ENCODE data around the gene AKAP9.
"Not testable (repeated sequence)": the region's sequence is repeated elsewhere in the genome, so short reads cannot be mapped to it uniquely, and the experiment has no call there.

The AKAP9 gene

GRCh38 chr7:92072708-92073107 lies 132.0 kb downstream of the AKAP9 start:
- no peak overlapping the region for H2BK12ac ChIP-seq (ENCODE audit: low read length)
- WGBS (ENCODE audit: extremely low coverage, insufficient coverage, insufficient read length), result 100% methylated on average over 1 of the region's 3 CpGs
- no peak for DNase-seq
- H4K8ac ChIP-seq (ENCODE audit: low read depth, low read length), result no peak overlapping the region
- no peaks in the 10 kb centered on the region for H3K4me1 ChIP-seq (ENCODE audit: control insufficient read depth in 1 of 2, insufficient read depth in 2 of 2, low read length in 2 of 2)
- no peak overlapping the region for H4K91ac ChIP-seq (ENCODE audit: low read depth, low read length)
- H3K9ac ChIP-seq (ENCODE audit: low read length), result no peak overlapping the region
- H3K27ac ChIP-seq (ENCODE audit: low read depth, low read length), result no peak overlapping the region
- no peaks in the 10 kb centered on the region for H3K27me3 ChIP-seq (ENCODE audit: insufficient read depth, low read length)
- H2BK120ac ChIP-seq (ENCODE audit: insufficient read depth, low read length, poor library complexity), result no peak overlapping the region
- peaks cover 2% of the 10 kb centered on the region for H3K79me1 ChIP-seq (ENCODE audit: low read length)
- no peak overlapping the region for H3K14ac ChIP-seq (ENCODE audit: low read length)
- no peak overlapping the region for H2BK5ac ChIP-seq (ENCODE audit: low read depth, low read length, poor library complexity)
- no peak overlapping the region for H4K12ac ChIP-seq (ENCODE audit: low read depth, low read length)
- no peak overlapping the region for H3K4ac ChIP-seq (ENCODE audit: low read depth, low read length)
- no peaks in the 10 kb centered on the region for H3K79me2 ChIP-seq (ENCODE audit: control insufficient read depth, insufficient read depth, low read length, poor library complexity)
- H2AK5ac ChIP-seq (ENCODE audit: low read length), result no peak overlapping the region
- H3K4me2 ChIP-seq (ENCODE audit: low read length), result no peak overlapping the region
- H2AFZ ChIP-seq (ENCODE audit: insufficient read depth, low read length, poor library complexity), result no peak overlapping the region
- no peaks in the 10 kb centered on the region for H3K36me3 ChIP-seq (ENCODE audit: control insufficient read depth in 1 of 2, insufficient read depth in 2 of 2, low read length in 2 of 2)
- no peak overlapping the region for H3K23ac ChIP-seq (ENCODE audit: low read length)
- no peak overlapping the region for H3K18ac ChIP-seq (ENCODE audit: low read length)
- no peaks in the 10 kb centered on the region for H3K9me3 ChIP-seq (ENCODE audit: insufficient read depth, low read depth, low read length)
- H3K4me3 ChIP-seq (ENCODE audit: low read depth, low read length), result no peak overlapping the region

- Histone ChIP-seq H3K79me2 (ENCODE audit: control insufficient read depth, insufficient read depth, low read length, poor library complexity) (no peaks in the 10 kb centered on the region), H3K36me3 (ENCODE audit: control insufficient read depth in 1 of 2, insufficient read depth in 2 of 2, low read length in 2 of 2) (peaks cover 4% of the 10 kb centered on the region in 2 experiments), H4K8ac (ENCODE audit: low read depth, low read length) (no peak overlapping the region), H3K23ac (ENCODE audit: low read length) (no peak overlapping the region), H2BK5ac (ENCODE audit: low read depth, low read length, poor library complexity) (no peak overlapping the region), H3K27me3 (ENCODE audit: insufficient read depth, low read length) (no peaks in the 10 kb centered on the region), H3K4me3 (ENCODE audit: low read depth, low read length) (no peak overlapping the region), H3K9ac (ENCODE audit: low read length) (no peak overlapping the region), H4K12ac (ENCODE audit: low read depth, low read length) (no peak overlapping the region), H2AFZ (ENCODE audit: insufficient read depth, low read length, poor library complexity) (no peak overlapping the region), H3K27ac (ENCODE audit: low read depth, low read length) (peak overlapping the region; percentile 26), H3K4me2 (ENCODE audit: low read length) (no peak overlapping the region), H3K14ac (ENCODE audit: low read length) (no peak overlapping the region), H3K9me3 (ENCODE audit: insufficient read depth, low read depth, low read length) (no peaks in the 10 kb centered on the region), H4K91ac (ENCODE audit: low read depth, low read length) (no peak overlapping the region), H2BK120ac (ENCODE audit: insufficient read depth, low read length, poor library complexity) (peak overlapping the region; percentile 66), H3K4me1 (ENCODE audit: control insufficient read depth in 1 of 2, insufficient read depth in 2 of 2, low read length in 2 of 2) (no peaks in the 10 kb centered on the region), H3K79me1 (ENCODE audit: low read length) (peaks cover 2% of the 10 kb centered on the region), H3K18ac (ENCODE audit: low read length) (no peak overlapping the region), H2AK5ac (ENCODE audit: low read length) (no peak overlapping the region), H3K4ac (ENCODE audit: low read depth, low read length) (no peak overlapping the region), H2BK12ac (ENCODE audit: low read length) (no peak overlapping the region)
- WGBS (ENCODE audit: extremely low coverage, insufficient coverage, insufficient read length), result no CpG with 5 or more reads among the region's 4 CpGs
- no peak for DNase-seq
These were observed 134.9 kb downstream of the AKAP9 start for GRCh38 chr7:92075455-92076158.

- Histone ChIP-seq H3K36me3 (ENCODE audit: control insufficient read depth in 1 of 2, insufficient read depth in 2 of 2, low read length in 2 of 2) (peaks cover 4% of the 10 kb centered on the region in 2 experiments), H4K91ac (ENCODE audit: low read depth, low read length) (no peak overlapping the region), H3K27me3 (ENCODE audit: insufficient read depth, low read length) (no peaks in the 10 kb centered on the region), H3K9me3 (ENCODE audit: insufficient read depth, low read depth, low read length) (no peaks in the 10 kb centered on the region), H3K27ac (ENCODE audit: low read depth, low read length) (no peak overlapping the region), H3K9ac (ENCODE audit: low read length) (no peak overlapping the region), H3K4me2 (ENCODE audit: low read length) (no peak overlapping the region), H3K14ac (ENCODE audit: low read length) (no peak overlapping the region), H2BK5ac (ENCODE audit: low read depth, low read length, poor library complexity) (no peak overlapping the region), H3K4ac (ENCODE audit: low read depth, low read length) (no peak overlapping the region), H4K12ac (ENCODE audit: low read depth, low read length) (no peak overlapping the region), H3K4me3 (ENCODE audit: low read depth, low read length) (no peak overlapping the region), H4K8ac (ENCODE audit: low read depth, low read length) (no peak overlapping the region), H3K4me1 (ENCODE audit: control insufficient read depth in 1 of 2, insufficient read depth in 2 of 2, low read length in 2 of 2) (no peaks in the 10 kb centered on the region), H3K18ac (ENCODE audit: low read length) (no peak overlapping the region), H2BK120ac (ENCODE audit: insufficient read depth, low read length, poor library complexity) (no peak overlapping the region), H3K23ac (ENCODE audit: low read length) (no peak overlapping the region), H3K79me1 (ENCODE audit: low read length) (peaks cover 2% of the 10 kb centered on the region), H2AK5ac (ENCODE audit: low read length) (no peak overlapping the region), H2BK12ac (ENCODE audit: low read length) (no peak overlapping the region), H2AFZ (ENCODE audit: insufficient read depth, low read length, poor library complexity) (no peak overlapping the region), H3K79me2 (ENCODE audit: control insufficient read depth, insufficient read depth, low read length, poor library complexity) (no peaks in the 10 kb centered on the region)
- WGBS (ENCODE audit: extremely low coverage, insufficient coverage, insufficient read length), result no CpG with 5 or more reads among the region's 1 CpG
- peak; percentile 5 to 59 for DNase-seq
These were observed 135.8 kb downstream of the AKAP9 start for GRCh38 chr7:92076509-92076908.

GRCh38 chr7:92083922-92084321 lies 143.3 kb downstream of the AKAP9 start:
- not testable (repeated sequence) for H3K9ac ChIP-seq (ENCODE audit: low read length); H3K27ac ChIP-seq (ENCODE audit: low read depth, low read length); H3K27me3 ChIP-seq (ENCODE audit: insufficient read depth, low read length); H3K4me3 ChIP-seq (ENCODE audit: low read depth, low read length); H3K79me2 ChIP-seq (ENCODE audit: control insufficient read depth, insufficient read depth, low read length, poor library complexity); H4K91ac ChIP-seq (ENCODE audit: low read depth, low read length); H4K8ac ChIP-seq (ENCODE audit: low read depth, low read length); H3K79me1 ChIP-seq (ENCODE audit: low read length); H3K4me2 ChIP-seq (ENCODE audit: low read length); H2BK5ac ChIP-seq (ENCODE audit: low read depth, low read length, poor library complexity); H2BK12ac ChIP-seq (ENCODE audit: low read length); H2AK5ac ChIP-seq (ENCODE audit: low read length); H3K4ac ChIP-seq (ENCODE audit: low read depth, low read length); H3K18ac ChIP-seq (ENCODE audit: low read length); DNase-seq; H4K12ac ChIP-seq (ENCODE audit: low read depth, low read length); H3K4me1 ChIP-seq (ENCODE audit: control insufficient read depth in 1 of 2, insufficient read depth in 2 of 2, low read length in 2 of 2); H2AFZ ChIP-seq (ENCODE audit: insufficient read depth, low read length, poor library complexity); H3K9me3 ChIP-seq (ENCODE audit: insufficient read depth, low read depth, low read length); H3K23ac ChIP-seq (ENCODE audit: low read length); H3K36me3 ChIP-seq (ENCODE audit: control insufficient read depth in 1 of 2, insufficient read depth in 2 of 2, low read length in 2 of 2); H3K14ac ChIP-seq (ENCODE audit: low read length); H2BK120ac ChIP-seq (ENCODE audit: insufficient read depth, low read length, poor library complexity)
- no CpG with 5 or more reads among the region's 6 CpGs for WGBS (ENCODE audit: extremely low coverage, insufficient coverage, insufficient read length)

Measured in trophoblast cell (in vitro differentiated cells and primary cell).